Measurements from ENCODE around the gene ADGRG1.

DNA sequence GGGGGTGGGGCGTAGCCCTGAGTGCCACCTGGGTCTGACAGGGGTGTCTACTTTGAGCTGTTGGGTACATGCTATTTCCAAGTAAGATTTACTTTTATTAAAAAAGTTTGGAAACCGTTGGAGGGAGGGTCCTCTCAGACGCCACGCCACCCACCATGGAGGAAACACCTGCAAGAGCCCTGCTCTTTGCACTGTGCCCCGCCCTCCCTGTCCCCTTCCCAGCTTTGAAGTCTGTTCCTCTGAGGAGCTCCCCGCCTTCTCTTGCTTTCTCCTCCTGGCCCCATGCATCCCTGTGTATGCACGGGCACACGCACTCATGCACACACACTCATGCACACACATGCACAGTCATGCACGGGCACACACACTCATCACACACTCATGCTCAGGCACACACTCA is 15.5 kb downstream of the ADGRG1 start:
- TF ChIP-seq EZH2 (IDR thresholded peaks at IDR 0.05; ENCODE audit: borderline replicate concordance, insufficient read depth, low read depth, low read length, poor library complexity, severe bottlenecking): no peak
- TF ChIP-seq, protein P1, sequence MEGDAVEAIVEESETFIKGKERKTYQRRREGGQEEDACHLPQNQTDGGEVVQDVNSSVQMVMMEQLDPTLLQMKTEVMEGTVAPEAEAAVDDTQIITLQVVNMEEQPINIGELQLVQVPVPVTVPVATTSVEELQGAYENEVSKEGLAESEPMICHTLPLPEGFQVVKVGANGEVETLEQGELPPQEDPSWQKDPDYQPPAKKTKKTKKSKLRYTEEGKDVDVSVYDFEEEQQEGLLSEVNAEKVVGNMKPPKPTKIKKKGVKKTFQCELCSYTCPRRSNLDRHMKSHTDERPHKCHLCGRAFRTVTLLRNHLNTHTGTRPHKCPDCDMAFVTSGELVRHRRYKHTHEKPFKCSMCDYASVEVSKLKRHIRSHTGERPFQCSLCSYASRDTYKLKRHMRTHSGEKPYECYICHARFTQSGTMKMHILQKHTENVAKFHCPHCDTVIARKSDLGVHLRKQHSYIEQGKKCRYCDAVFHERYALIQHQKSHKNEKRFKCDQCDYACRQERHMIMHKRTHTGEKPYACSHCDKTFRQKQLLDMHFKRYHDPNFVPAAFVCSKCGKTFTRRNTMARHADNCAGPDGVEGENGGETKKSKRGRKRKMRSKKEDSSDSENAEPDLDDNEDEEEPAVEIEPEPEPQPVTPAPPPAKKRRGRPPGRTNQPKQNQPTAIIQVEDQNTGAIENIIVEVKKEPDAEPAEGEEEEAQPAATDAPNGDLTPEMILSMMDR (IDR thresholded peaks at IDR 0.05): no peak

Data from B cell (primary cell).